IMR-90 (cell line): Measurements from ENCODE around the gene PYGB. TPM values are rescaled to one million over a fixed set of nuclear protein-coding genes. Genes with fewer than 3 reads are reported as not detected.

Experiments
- ATAC-seq: fragments of 200-7000 bp; cut with Tn5 transposase; 2 replicates; pipeline ENCODE4 v1.9.1; 2020; ENCODE audit warnings: low read depth, mild to moderate bottlenecking, moderate library complexity
- BruUV-seq: library from RNA; stranded (reverse); fragments of 400-500 nt; replicated peaks from 2 replicates; lab custom pipeline; 2021; lab: Mats Ljungman, UMichigan
- CTCF ChIA-PET: fragments of 300-600 bp; formaldehyde crosslinking; extraction: SDS; loops from one replicate; lab custom pipeline; 2021; ENCODE audit warnings: antibody characterized with exemption; lab: Yijun Ruan, JAX
- POLR2A ChIA-PET: fragments of 300-600 bp; sonication (Branson Sonifier 250); formaldehyde crosslinking; loops from one replicate; lab custom pipeline; 2022; ENCODE audit warnings: antibody characterized with exemption; ENCODE audit not compliant: unreplicated experiment; lab: Charles Lee
- DNase-seq: peaks from one replicate; pipeline ENCODE4 v3.0.0; 2013
- H2AFZ ChIP-seq: replicated peaks from 2 replicates; pipeline ENCODE3; 2013; ENCODE audit warnings: low read length, mild to moderate bottlenecking; ENCODE audit not compliant: poor library complexity
- H2AK5ac ChIP-seq: 2 replicates; pipeline ENCODE4 v1.6.1; 2013; ENCODE audit warnings: low read depth, low read length, inconsistent platforms
- H2AK9ac ChIP-seq: replicated peaks from 2 replicates; pipeline ENCODE3; 2013; ENCODE audit warnings: mild to moderate bottlenecking, low read depth, low read length, moderate library complexity; ENCODE audit not compliant: poor library complexity
- H2BK120ac ChIP-seq: 2 replicates; pipeline ENCODE4 v1.6.1; 2013; ENCODE audit warnings: low read depth, low read length, inconsistent platforms
- H2BK15ac ChIP-seq: 3 replicates; pipeline ENCODE4 v1.6.1; 2013; ENCODE audit warnings: low read depth, low read length, inconsistent platforms
- H2BK20ac ChIP-seq: 2 replicates; pipeline ENCODE4 v1.6.1; 2013; ENCODE audit warnings: low read depth, mild to moderate bottlenecking, inconsistent platforms, low read length, moderate library complexity
- H2BK5ac ChIP-seq: 2 replicates; pipeline ENCODE4 v1.6.1; 2013; ENCODE audit warnings: mild to moderate bottlenecking, low read depth, low read length, inconsistent platforms; ENCODE audit not compliant: poor library complexity, severe bottlenecking
- H3K14ac ChIP-seq: replicated peaks from 2 replicates; pipeline ENCODE4 v1.6.1; 2013; ENCODE audit warnings: low read depth, low read length, inconsistent platforms
- H3K18ac ChIP-seq: 2 replicates; pipeline ENCODE4 v1.6.1; 2013; ENCODE audit warnings: low read depth, low read length, control low read depth
- H3K23ac ChIP-seq: 2 replicates; pipeline ENCODE4 v1.6.1; 2013; ENCODE audit warnings: low read depth, low read length, inconsistent platforms
- H3K27ac ChIP-seq: 2 replicates; pipeline ENCODE4 v1.5.1; 2013; ENCODE audit warnings: mild to moderate bottlenecking, control low read depth, low read length; ENCODE audit not compliant: insufficient read depth
- H3K27me3 ChIP-seq: 2 replicates; pipeline ENCODE4 v1.6.1; 2013; ENCODE audit warnings: low read length; ENCODE audit not compliant: control insufficient read depth, insufficient read depth
- H3K36me3 ChIP-seq: 2 replicates; pipeline ENCODE4 v1.6.1; 2013; ENCODE audit warnings: low read length, mixed read lengths; ENCODE audit not compliant: control insufficient read depth, insufficient read depth
- H3K4ac ChIP-seq: 2 replicates; pipeline ENCODE4 v1.6.1; 2013; ENCODE audit warnings: low read depth, low read length, inconsistent platforms
- H3K4me1 ChIP-seq: 2 replicates; pipeline ENCODE4 v1.6.1; 2013; ENCODE audit warnings: low read length, mixed read lengths; ENCODE audit not compliant: control insufficient read depth, insufficient read depth
- H3K4me2 ChIP-seq: 2 replicates; pipeline ENCODE4 v1.6.1; 2013; ENCODE audit warnings: low read depth, mild to moderate bottlenecking, control low read depth, low read length, moderate library complexity
- H3K4me3 ChIP-seq: 2 replicates; pipeline ENCODE4 v1.5.1; 2013; ENCODE audit warnings: low read depth, mild to moderate bottlenecking, control low read depth, low read length, moderate library complexity; ENCODE audit not compliant: insufficient read depth
- H3K56ac ChIP-seq: 2 replicates; pipeline ENCODE4 v1.6.1; 2013; ENCODE audit warnings: low read length, inconsistent platforms; ENCODE audit not compliant: insufficient read depth; ENCODE audit errors: extremely low read depth
- H3K79me1 ChIP-seq, 2 experiments: 2 replicates each; pipeline ENCODE4 v1.6.1; 2013; ENCODE audit warnings: low read length in 2 of 2, inconsistent platforms in 1 of 2, low read depth in 1 of 2
- H3K9ac ChIP-seq: 2 replicates; pipeline ENCODE4 v1.6.1; 2013; ENCODE audit warnings: low read depth, low read length, control low read depth
- H3K9me1 ChIP-seq: 2 replicates; pipeline ENCODE4 v1.6.1; 2013; ENCODE audit warnings: low read length, inconsistent platforms; ENCODE audit not compliant: insufficient read depth
- H3K9me3 ChIP-seq: 2 replicates; pipeline ENCODE4 v1.6.1; 2013; ENCODE audit warnings: low read length; ENCODE audit not compliant: control insufficient read depth, insufficient read depth
- H4K20me1 ChIP-seq: 2 replicates; pipeline ENCODE4 v1.6.1; 2013; ENCODE audit warnings: low read length, inconsistent platforms; ENCODE audit not compliant: insufficient read depth
- H4K5ac ChIP-seq: 2 replicates; pipeline ENCODE4 v1.6.1; 2013; ENCODE audit warnings: mild to moderate bottlenecking, low read depth, low read length, control low read depth
- H4K8ac ChIP-seq, 2 experiments: 2 replicates each; pipeline ENCODE4 v1.6.1; 2013; ENCODE audit warnings: low read depth in 2 of 2, low read length in 2 of 2, control low read depth in 1 of 2, inconsistent platforms in 1 of 2
- H4K91ac ChIP-seq: 2 replicates; pipeline ENCODE4 v1.6.1; 2013; ENCODE audit warnings: low read depth, low read length, inconsistent platforms; ENCODE audit not compliant: insufficient read depth
- BHLHE40 ChIP-seq: fragments of 150-350 bp; IDR thresholded peaks from 2 replicates; pipeline ENCODE4 v1.6.1; 2016; ENCODE audit warnings: mild to moderate bottlenecking, low read depth, low read length
- CEBPB ChIP-seq: IDR thresholded peaks from 2 replicates; pipeline ENCODE4 v1.6.1; 2012; ENCODE audit warnings: low read depth, low read length, improper control_type of control experiment
- CHD1 ChIP-seq: IDR thresholded peaks from 2 replicates; pipeline ENCODE4 v1.6.1; 2012; ENCODE audit warnings: low read depth, low read length, improper control_type of control experiment
- FOS ChIP-seq: fragments of 150-350 bp; IDR thresholded peaks from 2 replicates; pipeline ENCODE4 v1.6.1; 2016; ENCODE audit warnings: low read depth, low read length
- MAFK ChIP-seq: IDR thresholded peaks from 2 replicates; pipeline ENCODE4 v1.6.1; 2012; ENCODE audit warnings: low read depth, low read length, improper control_type of control experiment
- MAZ ChIP-seq: IDR thresholded peaks from 2 replicates; pipeline ENCODE4 v1.6.1; 2012; ENCODE audit warnings: low read depth, mild to moderate bottlenecking, low read length, improper control_type of control experiment, moderate library complexity, borderline replicate concordance
- MXI1 ChIP-seq: IDR thresholded peaks from 2 replicates; pipeline ENCODE4 v1.6.1; 2012; ENCODE audit warnings: low read depth, mild to moderate bottlenecking, low read length, moderate library complexity, borderline replicate concordance
- POLR2A ChIP-seq: IDR thresholded peaks from 2 replicates; pipeline ENCODE4 v1.6.1; 2012; ENCODE audit warnings: mild to moderate bottlenecking, low read depth, low read length
- RAD21 ChIP-seq: IDR thresholded peaks from 2 replicates; pipeline ENCODE4 v1.6.1; 2012; ENCODE audit warnings: low read length, improper control_type of control experiment
- RCOR1 ChIP-seq: IDR thresholded peaks from 2 replicates; pipeline ENCODE4 v1.6.1; 2012; ENCODE audit warnings: mild to moderate bottlenecking, low read length, improper control_type of control experiment; ENCODE audit not compliant: insufficient replicate concordance
- RFX5 ChIP-seq: IDR thresholded peaks from 2 replicates; pipeline ENCODE4 v1.8.0; 2012; ENCODE audit warnings: low read depth, mild to moderate bottlenecking, low read length, moderate library complexity
- SMC3 ChIP-seq: fragments of 150-350 bp; IDR thresholded peaks from 2 replicates; pipeline ENCODE4 v1.6.1; 2016; ENCODE audit warnings: low read depth, mild to moderate bottlenecking, antibody characterized with exemption, low read length, moderate library complexity
- WGBS, 2 experiments: methylation state at CpG; one replicate each; pipeline versions ENCODE4 v1.1.5 to v1.1.7; 2013; ENCODE audit warnings: missing lambda C conversion rate in 2 of 2; ENCODE audit not compliant: insufficient read length in 1 of 2; ENCODE audit errors: extremely low coverage in 2 of 2; 5-methylcytosine and 5-hydroxymethylcytosine counted together
- dilution Hi-C: fragments of 300-500 bp; cut with HindIII; formaldehyde crosslinking; loops from one replicate; pipeline ENCODE4 v1.14.3; 2018; ENCODE audit warnings: low sequenced_read_pairs; ENCODE audit not compliant: unreplicated experiment
- in situ Hi-C: fragments of 300-500 bp; cut with MboI; formaldehyde crosslinking; loops from 3 replicates; pipeline ENCODE4 v1.14.3; 2019; ENCODE audit warnings: low sequenced_read_pairs, inconsistent platforms, mixed read lengths
- intact Hi-C: fragments of 100-400 bp; cut with micrococcal nuclease; formaldehyde crosslinking; loops from 2 replicates; pipeline ENCODE4 v1.10.0; 2022
- polyA plus RNA-seq, 3 experiments: library from polyadenylated mRNA; depleted of rRNA; stranded (reverse); fragments of >200 nt; gene quantifications; 2 replicates each; pipeline ENCODE4 v1.2.3, GENCODE V29; 2012; ENCODE audit warnings: low replicate concordance in 1 of 3
- total RNA-seq: library from RNA; depleted of rRNA; stranded (reverse); fragments of >200 nt; gene quantifications from 2 replicates; pipeline ENCODE4 v1.2.3, GENCODE V29; 2012
- TF ChIP-seq, protein P1 (sequence below): conservative IDR thresholded peaks from 2 replicates; pipeline ENCODE4 v1.5.1; 2012; ENCODE audit warnings: mild to moderate bottlenecking, low read depth, low read length, improper control_type of control experiment
- TF ChIP-seq, protein P2 (sequence below): fragments of 150-350 bp; IDR thresholded peaks from 2 replicates; pipeline ENCODE4 v1.6.1; 2017; ENCODE audit warnings: mild to moderate bottlenecking, antibody characterized with exemption, low read length, low read depth

Gene PYGB
- total and polyA plus RNA-seq, 2 of the 4 experiments (the other 2 are of a cell fraction), result 72.4 to 83.1 TPM

GRCh38 chr20:25304025-25304549 lies 56.2 kb downstream of the PYGB start:
- no peak overlapping the region for H4K91ac ChIP-seq
- BruUV-seq, result no TSS peak

More at GRCh38 chr20:25304025-25304549, 56.2 kb downstream of the PYGB start:
- CTCF ChIA-PET, result no interaction called here
- H3K9me3 ChIP-seq, result no peaks in the 10 kb centered on the region
- no peak overlapping the region for H4K5ac ChIP-seq
- H4K20me1 ChIP-seq, result peaks cover 5% of the 10 kb centered on the region; the same call in 1 of the 2 replicates
- H2AK9ac ChIP-seq, result no peak overlapping the region
- H3K79me1 ChIP-seq, result peaks cover 6 to 47% of the 10 kb centered on the region in 2 experiments
- peaks cover 16% of the 10 kb centered on the region for H3K4me1 ChIP-seq
- no peak overlapping the region for H4K8ac ChIP-seq
- peaks cover 33% of the 10 kb centered on the region for H3K36me3 ChIP-seq
- no peak overlapping the region for H2BK5ac ChIP-seq
- WGBS, 2 experiments, result no CpG with 5 or more reads among the region's 11 CpGs
- H3K9ac ChIP-seq, result no peak overlapping the region
- TF ChIP-seq MAFK (no peak), POLR2A (no peak), FOS (no peak), BHLHE40 (no peak), RFX5 (no peak), MXI1 (no peak), SMC3 (no peak), CHD1 (no peak), RCOR1 (no peak), MAZ (no peak), RAD21 (no peak), CEBPB (no peak)
- TF ChIP-seq, protein P1, sequence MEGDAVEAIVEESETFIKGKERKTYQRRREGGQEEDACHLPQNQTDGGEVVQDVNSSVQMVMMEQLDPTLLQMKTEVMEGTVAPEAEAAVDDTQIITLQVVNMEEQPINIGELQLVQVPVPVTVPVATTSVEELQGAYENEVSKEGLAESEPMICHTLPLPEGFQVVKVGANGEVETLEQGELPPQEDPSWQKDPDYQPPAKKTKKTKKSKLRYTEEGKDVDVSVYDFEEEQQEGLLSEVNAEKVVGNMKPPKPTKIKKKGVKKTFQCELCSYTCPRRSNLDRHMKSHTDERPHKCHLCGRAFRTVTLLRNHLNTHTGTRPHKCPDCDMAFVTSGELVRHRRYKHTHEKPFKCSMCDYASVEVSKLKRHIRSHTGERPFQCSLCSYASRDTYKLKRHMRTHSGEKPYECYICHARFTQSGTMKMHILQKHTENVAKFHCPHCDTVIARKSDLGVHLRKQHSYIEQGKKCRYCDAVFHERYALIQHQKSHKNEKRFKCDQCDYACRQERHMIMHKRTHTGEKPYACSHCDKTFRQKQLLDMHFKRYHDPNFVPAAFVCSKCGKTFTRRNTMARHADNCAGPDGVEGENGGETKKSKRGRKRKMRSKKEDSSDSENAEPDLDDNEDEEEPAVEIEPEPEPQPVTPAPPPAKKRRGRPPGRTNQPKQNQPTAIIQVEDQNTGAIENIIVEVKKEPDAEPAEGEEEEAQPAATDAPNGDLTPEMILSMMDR, result no peak
- TF ChIP-seq, protein P2, sequence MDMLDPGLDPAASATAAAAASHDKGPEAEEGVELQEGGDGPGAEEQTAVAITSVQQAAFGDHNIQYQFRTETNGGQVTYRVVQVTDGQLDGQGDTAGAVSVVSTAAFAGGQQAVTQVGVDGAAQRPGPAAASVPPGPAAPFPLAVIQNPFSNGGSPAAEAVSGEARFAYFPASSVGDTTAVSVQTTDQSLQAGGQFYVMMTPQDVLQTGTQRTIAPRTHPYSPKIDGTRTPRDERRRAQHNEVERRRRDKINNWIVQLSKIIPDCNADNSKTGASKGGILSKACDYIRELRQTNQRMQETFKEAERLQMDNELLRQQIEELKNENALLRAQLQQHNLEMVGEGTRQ, result no peak
- no peak overlapping the region for H2BK20ac ChIP-seq
- H2AFZ ChIP-seq, result no peak overlapping the region
- ATAC-seq, result no peak
- intact Hi-C loops, result no loop called here
- in situ Hi-C loops, result loop anchor here (25.0 kb wide), 2 partner anchors 233 to 383 kb away; partner anchors contain the start of gene ZNF337
- no peak overlapping the region for H3K23ac ChIP-seq
- no peak overlapping the region for H2BK120ac ChIP-seq
- dilution Hi-C loops, result no loop called here
- no peak overlapping the region for H3K18ac ChIP-seq
- no peak overlapping the region for H3K14ac ChIP-seq
- no peak overlapping the region for H2AK5ac ChIP-seq
- H2BK15ac ChIP-seq, result no peak overlapping the region
- no peaks in the 10 kb centered on the region for H3K27me3 ChIP-seq
- H3K4me2 ChIP-seq, result no peak overlapping the region
- no peak overlapping the region for H3K4ac ChIP-seq
- no peak for DNase-seq
- no peak overlapping the region for H3K27ac ChIP-seq
- POLR2A ChIA-PET, result no interaction called here
- H3K4me3 ChIP-seq, result no peak overlapping the region
- H3K9me1 ChIP-seq, result peaks cover 15% of the 10 kb centered on the region
- H3K56ac ChIP-seq, result no peak overlapping the region
